ENCODE data around the gene TULP4.

- no peak for TF ChIP-seq CTCF (IDR thresholded peaks at IDR 0.05)
- no peak for TF ChIP-seq POLR2A (IDR thresholded peaks at IDR 0.05)
- TF ChIP-seq POLR2AphosphoS5 (IDR thresholded peaks at IDR 0.05): no peak
These were observed 27.2 kb upstream of the TULP4 start for GRCh38 chr6:158284876-158285655.
